DMS 273 (cell line): ENCODE results near the gene PODN.

Experiments used
- DNase-seq: peaks from one replicate; lab custom pipeline; 2025; ENCODE audit not compliant: unreplicated experiment; lab: John Stamatoyannopoulos, UW

The PODN gene

GRCh38 chr1:53073868-53074311, 11.9 kb downstream of the PODN start:
- DNase-seq, result peak; percentile 96

DNA sequence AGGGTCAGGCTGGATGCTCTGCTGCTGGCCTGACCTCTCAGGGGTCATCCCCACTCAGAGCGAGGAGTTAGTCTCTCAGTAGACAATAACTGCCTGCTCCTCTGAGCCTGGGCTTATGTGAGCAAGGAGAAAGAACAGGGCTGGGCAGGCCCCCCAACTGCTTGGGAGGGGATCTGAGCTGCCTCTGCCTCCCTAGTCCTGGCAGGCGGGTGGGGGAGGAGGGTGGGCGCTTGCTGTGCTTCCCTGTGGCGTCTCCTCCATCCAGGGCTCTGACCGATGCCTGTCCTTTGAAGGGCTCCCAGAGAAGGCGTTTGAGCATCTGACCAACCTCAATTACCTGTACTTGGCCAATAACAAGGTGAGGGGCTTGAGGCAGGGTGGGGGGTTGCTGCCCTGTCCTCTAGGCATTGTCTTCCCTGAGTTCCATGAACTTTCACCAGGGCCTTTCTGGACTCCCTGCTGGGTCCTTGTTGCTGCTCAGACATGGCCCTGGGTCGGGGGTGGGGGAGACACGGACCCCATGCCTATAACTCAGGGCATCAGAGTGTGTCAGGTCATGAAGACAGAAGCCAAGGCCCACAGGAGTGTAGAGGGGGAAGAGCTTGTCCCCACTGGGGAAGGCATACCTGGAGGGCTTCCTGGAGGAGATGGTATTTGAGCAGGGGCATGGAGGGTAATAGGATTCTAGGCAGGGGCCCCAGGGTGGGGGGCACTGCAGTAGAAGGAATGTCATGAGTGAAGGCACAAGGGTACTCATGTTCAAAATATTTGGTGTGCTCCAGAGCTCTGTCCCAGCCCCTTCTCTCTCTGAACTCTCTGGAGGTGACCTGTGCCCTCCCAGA, 12.5 kb downstream of the PODN start:
- no peak for DNase-seq

GRCh38 chr1:53075206-53075605, 13.2 kb downstream of the PODN start:
- DNase-seq, result no peak

DNA sequence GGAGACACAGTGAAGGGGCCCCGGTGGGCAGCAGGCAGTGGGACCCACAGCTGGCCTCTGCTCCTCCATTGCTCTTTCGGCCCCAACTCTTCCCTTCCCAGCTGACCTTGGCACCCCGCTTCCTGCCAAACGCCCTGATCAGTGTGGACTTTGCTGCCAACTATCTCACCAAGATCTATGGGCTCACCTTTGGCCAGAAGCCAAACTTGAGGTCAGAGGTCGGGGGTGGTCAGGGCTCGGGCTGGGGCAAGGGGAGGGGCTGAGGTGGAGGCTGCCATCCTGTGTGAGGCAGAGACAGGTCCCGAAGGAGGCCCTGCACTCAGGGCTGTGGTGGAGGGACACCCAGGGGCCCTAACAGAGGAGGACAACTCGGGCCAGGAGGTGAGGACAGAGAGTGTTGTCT, 13.7 kb downstream of the PODN start:
- DNase-seq, result no peak

DNA sequence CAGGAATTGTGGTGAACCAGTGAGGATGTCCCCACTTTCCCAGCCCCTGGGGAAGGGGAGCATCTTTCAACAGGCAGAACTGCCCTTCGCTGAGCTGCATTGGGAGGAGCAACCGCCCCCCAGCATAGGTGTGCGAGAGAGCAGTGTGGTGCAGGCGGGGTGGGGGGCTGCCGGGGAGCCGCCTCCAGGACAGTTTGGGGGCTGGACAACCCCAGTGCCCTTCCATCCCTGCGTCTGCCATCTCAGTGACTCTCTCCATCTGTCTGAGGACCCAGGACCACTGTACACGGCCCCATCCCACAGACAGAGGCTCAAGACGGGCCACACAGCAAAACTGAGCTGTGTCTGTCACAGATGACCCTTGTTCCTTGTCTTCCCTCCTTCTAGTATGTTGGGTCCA, 14.2 kb downstream of the PODN start:
- DNase-seq, result no peak

- no peak for DNase-seq
These were observed 14.9 kb downstream of the PODN start for GRCh38 chr1:53076721-53077598.

- no peak for DNase-seq
These were observed 15.6 kb downstream of the PODN start for GRCh38 chr1:53077599-53077965.

DNA sequence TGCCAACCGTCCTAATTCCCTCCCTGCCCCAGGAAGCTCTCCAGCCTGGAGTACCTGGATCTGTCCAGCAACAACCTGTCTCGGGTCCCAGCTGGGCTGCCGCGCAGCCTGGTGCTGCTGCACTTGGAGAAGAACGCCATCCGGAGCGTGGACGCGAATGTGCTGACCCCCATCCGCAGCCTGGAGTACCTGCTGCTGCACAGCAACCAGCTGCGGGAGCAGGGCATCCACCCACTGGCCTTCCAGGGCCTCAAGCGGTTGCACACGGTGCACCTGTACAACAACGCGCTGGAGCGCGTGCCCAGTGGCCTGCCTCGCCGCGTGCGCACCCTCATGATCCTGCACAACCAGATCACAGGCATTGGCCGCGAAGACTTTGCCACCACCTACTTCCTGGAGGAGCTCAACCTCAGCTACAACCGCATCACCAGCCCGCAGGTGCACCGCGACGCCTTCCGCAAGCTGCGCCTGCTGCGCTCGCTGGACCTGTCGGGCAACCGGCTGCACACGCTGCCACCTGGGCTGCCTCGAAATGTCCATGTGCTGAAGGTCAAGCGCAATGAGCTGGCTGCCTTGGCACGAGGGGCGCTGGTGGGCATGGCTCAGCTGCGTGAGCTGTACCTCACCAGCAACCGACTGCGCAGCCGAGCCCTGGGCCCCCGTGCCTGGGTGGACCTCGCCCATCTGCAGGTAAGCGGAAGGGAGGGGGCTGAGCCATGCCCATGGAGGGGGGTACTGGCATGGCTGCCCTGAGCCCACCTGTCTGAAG, 16.5 kb downstream of the PODN start:
- no peak for DNase-seq

GRCh38 chr1:53079251-53079650, 17.2 kb downstream of the PODN start:
- no peak for DNase-seq

DNA sequence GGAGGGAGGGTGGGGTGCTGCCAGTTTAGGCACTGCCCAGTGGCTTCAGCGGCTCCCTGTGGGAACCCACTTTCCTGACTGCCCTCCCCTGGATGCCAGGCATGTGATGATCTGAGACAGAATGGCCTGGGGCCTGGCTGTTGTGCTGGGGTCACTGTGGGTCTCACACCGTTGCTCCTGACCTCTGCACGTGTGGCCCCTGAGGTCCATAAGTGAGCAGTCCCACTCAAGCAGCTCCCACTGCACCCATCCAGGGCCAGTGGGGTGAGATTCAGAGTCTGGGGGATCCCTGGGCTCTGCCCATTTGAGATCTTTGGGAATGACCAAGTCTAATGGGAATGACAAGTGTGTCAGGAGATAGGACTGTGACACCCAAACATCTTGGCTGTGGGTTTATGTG, 18.0 kb downstream of the PODN start:
- no peak for DNase-seq

- no peak for DNase-seq
These were observed 18.8 kb downstream of the PODN start for GRCh38 chr1:53080769-53081168.

DNA sequence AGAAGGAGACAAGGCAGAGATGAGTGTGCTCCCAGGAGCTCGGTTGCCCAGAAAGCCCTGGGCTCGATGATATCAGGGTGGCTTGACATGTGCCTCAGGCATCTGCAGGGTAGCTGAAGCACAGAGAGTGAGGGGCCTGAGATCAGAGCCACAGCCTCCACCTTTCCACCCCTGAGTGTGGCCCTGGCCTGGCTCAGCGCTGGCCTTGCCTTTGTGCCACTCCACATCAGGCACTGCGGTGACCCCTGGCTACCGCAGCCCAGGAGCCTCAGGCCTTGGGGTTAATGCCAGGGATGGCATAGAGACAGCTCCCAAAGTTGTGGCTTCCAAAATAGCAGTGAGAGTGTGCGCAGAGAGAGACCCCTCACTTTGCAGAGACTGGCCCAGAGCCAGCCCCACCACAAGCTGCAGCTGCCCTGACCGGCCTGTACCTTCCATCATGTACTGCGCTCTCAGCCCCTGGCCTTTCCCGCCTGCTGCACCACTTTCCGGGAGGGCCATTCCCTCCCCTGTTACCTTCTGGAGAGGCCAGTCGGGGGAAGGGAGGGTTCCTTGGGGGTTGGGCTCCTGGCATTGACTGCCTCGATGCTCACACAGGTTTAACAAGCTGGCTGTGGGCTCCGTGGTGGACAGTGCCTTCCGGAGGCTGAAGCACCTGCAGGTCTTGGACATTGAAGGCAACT, 19.5 kb downstream of the PODN start:
- DNase-seq, result no peak

GRCh38 chr1:53082826-53083455, 20.9 kb downstream of the PODN start:
- DNase-seq, result no peak

DNA sequence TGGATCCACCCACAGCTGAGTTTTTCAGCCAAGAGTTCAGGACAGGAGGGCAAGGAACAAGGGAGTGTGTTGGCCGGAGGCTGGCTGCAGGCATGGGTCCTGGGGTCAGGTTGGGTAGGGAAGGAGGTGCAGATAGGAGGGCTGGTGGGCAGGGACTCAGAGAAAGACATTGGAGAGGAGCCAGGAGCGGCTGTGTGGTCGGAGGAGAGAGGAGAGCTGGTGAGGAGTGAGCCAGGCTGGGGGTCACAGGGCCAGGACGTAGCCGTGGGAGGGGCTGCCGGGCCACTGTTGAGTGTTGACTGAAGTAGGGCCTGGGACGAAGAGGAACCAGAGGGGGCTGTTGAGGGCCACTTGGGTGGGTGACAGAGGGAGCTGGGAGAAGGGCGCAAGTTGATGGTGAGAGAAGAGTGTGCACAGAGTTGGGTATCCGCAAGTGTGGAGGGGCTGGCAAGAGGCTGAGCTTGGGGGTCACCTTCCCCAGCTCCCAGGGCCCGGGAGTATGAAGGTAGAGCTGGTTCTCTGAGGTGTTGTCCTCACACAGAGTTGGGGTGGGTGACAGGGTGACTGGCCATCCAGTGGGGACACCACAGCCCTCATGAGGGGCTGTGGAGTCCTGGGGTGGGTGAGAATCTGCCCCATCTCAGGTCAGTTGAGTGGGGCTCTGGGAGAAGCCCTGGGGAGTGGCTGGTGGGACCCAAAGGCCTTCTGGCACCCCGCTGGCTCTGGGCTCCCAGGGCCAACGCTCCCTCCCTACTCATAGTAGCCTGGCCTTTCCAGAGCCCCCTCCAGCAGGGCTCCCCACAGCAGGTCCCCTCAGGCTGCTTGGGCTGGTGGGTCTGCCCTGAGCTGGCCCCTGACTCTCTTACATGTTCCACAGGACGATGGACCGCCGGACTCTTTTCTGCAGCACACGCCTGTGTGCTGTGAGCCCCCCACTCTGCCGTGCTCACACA, 21.9 kb downstream of the PODN start:
- no peak for DNase-seq

- DNase-seq, result peak; percentile 42
These were observed 22.6 kb downstream of the PODN start for GRCh38 chr1:53084589-53084971.

- no peak for DNase-seq
These were observed 23.4 kb downstream of the PODN start for GRCh38 chr1:53085405-53085804.

DNA sequence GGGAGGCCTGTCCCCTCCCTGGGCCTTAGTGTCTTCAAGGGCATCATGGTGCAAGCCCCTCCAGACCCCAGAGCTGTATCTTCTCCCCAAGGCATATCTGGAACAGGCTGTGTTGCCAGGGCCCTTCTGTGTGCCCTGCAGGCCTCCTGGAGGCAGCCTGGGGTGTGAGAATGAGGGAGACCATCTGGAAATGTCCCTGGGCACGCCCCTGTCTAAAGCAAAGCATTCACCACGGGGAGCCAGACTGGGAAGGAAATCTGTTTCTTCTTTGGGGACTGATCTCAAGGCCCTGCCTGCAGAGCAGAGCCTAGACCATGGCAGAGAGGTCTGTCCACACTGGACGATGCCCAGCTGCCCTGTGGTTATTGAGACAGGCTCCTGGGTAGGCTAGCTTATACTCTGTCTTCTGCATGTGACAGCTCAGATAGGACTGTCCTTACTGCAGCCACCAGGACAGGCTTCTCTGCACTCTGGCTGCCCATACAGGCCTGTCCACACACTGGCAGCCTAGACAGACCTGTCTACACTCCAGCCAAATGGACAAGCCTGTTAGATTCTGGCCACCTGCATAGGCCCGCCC, 24.6 kb downstream of the PODN start:
- DNase-seq, result peak; percentile 93

- DNase-seq, result peak; percentile 40
These were observed 25.6 kb downstream of the PODN start for GRCh38 chr1:53087332-53088285.
